Measurements from ENCODE around the gene PPP1R9A. TPM values are rescaled to one million over a fixed set of nuclear protein-coding genes. Genes with fewer than 3 reads are reported as not detected.

The PPP1R9A gene
- total and polyA plus RNA-seq, 10 of the 15 experiments (the other 5 are each of a cell fraction or from before 2014, with no cell fraction given): 0.04 to 0.12 TPM; not detected in 8

DNA sequence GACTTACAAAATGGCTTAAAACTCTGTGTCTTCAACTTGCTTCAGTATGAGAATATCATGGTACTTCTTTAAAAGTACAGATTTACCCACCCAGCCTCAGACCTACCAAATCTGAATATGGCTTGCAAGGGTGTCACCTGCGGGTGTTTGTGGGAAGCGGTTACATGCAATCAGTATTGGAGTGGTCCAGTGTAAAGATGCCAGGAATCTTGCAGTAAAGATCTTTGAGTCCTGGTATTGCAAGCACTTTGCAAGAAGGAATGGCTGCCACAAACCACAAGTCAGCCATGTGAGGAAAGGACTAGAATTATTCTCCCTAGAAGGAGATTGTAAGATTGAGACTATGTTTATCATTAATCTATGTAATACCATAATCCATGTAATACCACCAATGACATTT lies 301.9 kb downstream of the PPP1R9A start (continued):
- no peak for TF ChIP-seq NR2C2 (IDR thresholded peaks at IDR 0.05; ENCODE audit: borderline replicate concordance, control insufficient read depth, insufficient read length, low read depth)

DNA sequence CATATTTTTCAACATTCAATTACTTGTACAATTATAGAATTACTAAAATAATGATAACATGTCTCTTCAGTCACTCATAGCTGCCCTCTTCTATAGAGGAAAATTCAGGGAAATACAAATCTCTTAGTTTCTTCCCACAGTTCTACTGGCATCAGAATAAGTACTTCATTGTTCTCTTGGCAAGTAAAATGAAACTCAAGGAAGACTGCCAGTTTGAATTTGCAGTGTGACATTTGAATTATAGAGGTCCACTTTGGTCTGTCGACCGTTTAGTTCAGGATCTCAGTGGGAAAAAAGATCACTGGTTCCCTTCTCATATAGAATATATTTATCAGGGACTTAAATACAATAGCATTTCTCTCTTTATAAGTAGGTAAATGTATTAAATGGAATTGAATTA lies 302.4 kb downstream of the PPP1R9A start:
- POLR2A ChIA-PET: no interaction called here
- Histone ChIP-seq H4K20me1 (ENCODE audit: control insufficient read depth, insufficient read depth) (no peaks in the 10 kb centered on the region), H3K27ac (ENCODE audit: control insufficient read depth, insufficient read depth) (no peak overlapping the region), H3K9ac (ENCODE audit: control insufficient read depth, insufficient read depth, low read length) (no peak overlapping the region), H3K27me3 (replicated peaks in 1 of 2; ENCODE audit: control insufficient read depth in 2 of 2, insufficient read depth in 2 of 2, low read length in 1 of 2) (no peaks in the 10 kb centered on the region), H3K79me2 (ENCODE audit: control insufficient read depth, insufficient read depth, low read length) (no peaks in the 10 kb centered on the region), H3K4me1 (ENCODE audit: control insufficient read depth, insufficient read depth, low read length) (no peaks in the 10 kb centered on the region), H3K9me3 (replicated peaks; ENCODE audit: control insufficient read depth, insufficient read depth, low read length) (no peaks in the 10 kb centered on the region), H2AFZ (ENCODE audit: control insufficient read depth, low read depth, low read length) (no peak overlapping the region), H3K36me3 (ENCODE audit: control insufficient read depth in 2 of 2, insufficient read depth in 2 of 2, low read length in 1 of 2) (no peaks in the 10 kb centered on the region), H3K4me2 (ENCODE audit: control insufficient read depth, insufficient read depth) (no peak overlapping the region), H3K4me3 (no peak overlapping the region)
- in situ Hi-C loops (cut with MboI) (no loop called here), intact Hi-C loops (cut with micrococcal nuclease; ENCODE audit: unreplicated experiment) (no loop called here)
- BruUV-seq (replicated peaks): no TSS peak
- no peak for DNase-seq (ENCODE audit: low read depth, low spot score)
- CTCF ChIA-PET: interaction anchor here (1.1 kb wide), 1 partner anchor 69 kb away, joined by 3 read pairs; no protein-coding TSS in a partner anchor
- TF ChIP-seq ATF7 (IDR thresholded peaks at IDR 0.05; ENCODE audit: low read depth) (no peak), YY1 (IDR thresholded peaks at IDR 0.05; ENCODE audit: low read depth, low read length) (no peak), FOS (IDR thresholded peaks at IDR 0.05; ENCODE audit: borderline replicate concordance, extremely low read depth, insufficient read length) (no peak), HDAC2 (IDR thresholded peaks at IDR 0.05) (no peak), RAD51 (IDR thresholded peaks at IDR 0.05) (no peak), GABPA (IDR thresholded peaks at IDR 0.05; ENCODE audit: low read depth) (no peak), KLF5 (IDR thresholded peaks at IDR 0.05; ENCODE audit: partially characterized antibody) (no peak), NRF1 (conservative IDR thresholded peaks at IDR 0.05; ENCODE audit: low read depth, low read length) (no peak), EGR1 (IDR thresholded peaks at IDR 0.05; ENCODE audit: borderline replicate concordance in 1 of 2, low read depth in 2 of 2, low read length in 2 of 2) (no peak), EZH2 (IDR thresholded peaks at IDR 0.05; ENCODE audit: borderline replicate concordance, control insufficient read depth, low read depth, low read length) (no peak), SPI1 (IDR thresholded peaks at IDR 0.05; ENCODE audit: borderline replicate concordance, insufficient read depth, low read depth, low read length) (no peak), SP1 (IDR thresholded peaks at IDR 0.05; ENCODE audit: low read depth, low read length) (no peak), NR2C2 (IDR thresholded peaks at IDR 0.05; ENCODE audit: borderline replicate concordance, control insufficient read depth, insufficient read length, low read depth) (no peak), RUNX3 (IDR thresholded peaks at IDR 0.05; ENCODE audit: low read length) (no peak), HDAC6 (IDR thresholded peaks at IDR 0.05; ENCODE audit: unreplicated experiment) (no peak)
- TF ChIP-seq, protein P1, sequence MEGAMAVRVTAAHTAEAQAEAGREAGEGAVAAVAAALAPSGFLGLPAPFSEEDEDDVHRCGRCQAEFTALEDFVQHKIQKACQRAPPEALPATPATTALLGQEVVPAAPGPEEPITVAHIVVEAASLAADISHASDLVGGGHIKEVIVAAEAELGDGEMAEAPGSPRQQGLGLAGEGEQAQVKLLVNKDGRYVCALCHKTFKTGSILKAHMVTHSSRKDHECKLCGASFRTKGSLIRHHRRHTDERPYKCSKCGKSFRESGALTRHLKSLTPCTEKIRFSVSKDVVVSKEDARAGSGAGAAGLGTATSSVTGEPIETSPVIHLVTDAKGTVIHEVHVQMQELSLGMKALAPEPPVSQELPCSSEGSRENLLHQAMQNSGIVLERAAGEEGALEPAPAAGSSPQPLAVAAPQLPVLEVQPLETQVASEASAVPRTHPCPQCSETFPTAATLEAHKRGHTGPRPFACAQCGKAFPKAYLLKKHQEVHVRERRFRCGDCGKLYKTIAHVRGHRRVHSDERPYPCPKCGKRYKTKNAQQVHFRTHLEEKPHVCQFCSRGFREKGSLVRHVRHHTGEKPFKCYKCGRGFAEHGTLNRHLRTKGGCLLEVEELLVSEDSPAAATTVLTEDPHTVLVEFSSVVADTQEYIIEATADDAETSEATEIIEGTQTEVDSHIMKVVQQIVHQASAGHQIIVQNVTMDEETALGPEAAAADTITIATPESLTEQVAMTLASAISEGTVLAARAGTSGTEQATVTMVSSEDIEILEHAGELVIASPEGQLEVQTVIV (IDR thresholded peaks at IDR 0.05; ENCODE audit: borderline replicate concordance, partially characterized antibody): no peak
- TF ChIP-seq, protein P2, sequence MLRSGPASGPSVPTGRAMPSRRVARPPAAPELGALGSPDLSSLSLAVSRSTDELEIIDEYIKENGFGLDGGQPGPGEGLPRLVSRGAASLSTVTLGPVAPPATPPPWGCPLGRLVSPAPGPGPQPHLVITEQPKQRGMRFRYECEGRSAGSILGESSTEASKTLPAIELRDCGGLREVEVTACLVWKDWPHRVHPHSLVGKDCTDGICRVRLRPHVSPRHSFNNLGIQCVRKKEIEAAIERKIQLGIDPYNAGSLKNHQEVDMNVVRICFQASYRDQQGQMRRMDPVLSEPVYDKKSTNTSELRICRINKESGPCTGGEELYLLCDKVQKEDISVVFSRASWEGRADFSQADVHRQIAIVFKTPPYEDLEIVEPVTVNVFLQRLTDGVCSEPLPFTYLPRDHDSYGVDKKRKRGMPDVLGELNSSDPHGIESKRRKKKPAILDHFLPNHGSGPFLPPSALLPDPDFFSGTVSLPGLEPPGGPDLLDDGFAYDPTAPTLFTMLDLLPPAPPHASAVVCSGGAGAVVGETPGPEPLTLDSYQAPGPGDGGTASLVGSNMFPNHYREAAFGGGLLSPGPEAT (IDR thresholded peaks at IDR 0.05; ENCODE audit: low read depth): no peak
- TF ChIP-seq, protein P3, sequence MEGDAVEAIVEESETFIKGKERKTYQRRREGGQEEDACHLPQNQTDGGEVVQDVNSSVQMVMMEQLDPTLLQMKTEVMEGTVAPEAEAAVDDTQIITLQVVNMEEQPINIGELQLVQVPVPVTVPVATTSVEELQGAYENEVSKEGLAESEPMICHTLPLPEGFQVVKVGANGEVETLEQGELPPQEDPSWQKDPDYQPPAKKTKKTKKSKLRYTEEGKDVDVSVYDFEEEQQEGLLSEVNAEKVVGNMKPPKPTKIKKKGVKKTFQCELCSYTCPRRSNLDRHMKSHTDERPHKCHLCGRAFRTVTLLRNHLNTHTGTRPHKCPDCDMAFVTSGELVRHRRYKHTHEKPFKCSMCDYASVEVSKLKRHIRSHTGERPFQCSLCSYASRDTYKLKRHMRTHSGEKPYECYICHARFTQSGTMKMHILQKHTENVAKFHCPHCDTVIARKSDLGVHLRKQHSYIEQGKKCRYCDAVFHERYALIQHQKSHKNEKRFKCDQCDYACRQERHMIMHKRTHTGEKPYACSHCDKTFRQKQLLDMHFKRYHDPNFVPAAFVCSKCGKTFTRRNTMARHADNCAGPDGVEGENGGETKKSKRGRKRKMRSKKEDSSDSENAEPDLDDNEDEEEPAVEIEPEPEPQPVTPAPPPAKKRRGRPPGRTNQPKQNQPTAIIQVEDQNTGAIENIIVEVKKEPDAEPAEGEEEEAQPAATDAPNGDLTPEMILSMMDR (IDR thresholded peaks at IDR 0.05 in 2 of 3, conservative IDR thresholded peaks at IDR 0.05 in 1 of 3; ENCODE audit: control insufficient read depth in 2 of 3, extremely low read depth in 1 of 3, insufficient read depth in 1 of 3, low read depth in 3 of 3, low read length in 3 of 3): no peak
- no peak for FAIRE-seq
- RAD21 ChIA-PET (ENCODE audit: unreplicated experiment): no interaction called here
- ATAC-seq: no peak
- 39% methylated on average over 2 of the region's 2 CpGs for WGBS (ENCODE audit: insufficient coverage, insufficient replicate concordance, low lambda C conversion rate, missing lambda C conversion rate)
- SMC1A ChIA-PET (ENCODE audit: uncharacterized antibody, unreplicated experiment): interaction anchor here (0.7 to 1.2 kb wide), 2 partner anchors 10 to 253 kb away, joined by 4 read pairs; no protein-coding TSS in a partner anchor

All from GM12878 (cell line).